HG02973 (cell line): ENCODE data around the gene BAHCC1.

Source experiments
- ATAC-seq: cut with Tn5 transposase; IDR thresholded peaks from one replicate; pipeline ENCODE4 v1.9.1; 2021; ENCODE audit warnings: moderate library complexity; ENCODE audit not compliant: unreplicated experiment

Gene BAHCC1

DNA sequence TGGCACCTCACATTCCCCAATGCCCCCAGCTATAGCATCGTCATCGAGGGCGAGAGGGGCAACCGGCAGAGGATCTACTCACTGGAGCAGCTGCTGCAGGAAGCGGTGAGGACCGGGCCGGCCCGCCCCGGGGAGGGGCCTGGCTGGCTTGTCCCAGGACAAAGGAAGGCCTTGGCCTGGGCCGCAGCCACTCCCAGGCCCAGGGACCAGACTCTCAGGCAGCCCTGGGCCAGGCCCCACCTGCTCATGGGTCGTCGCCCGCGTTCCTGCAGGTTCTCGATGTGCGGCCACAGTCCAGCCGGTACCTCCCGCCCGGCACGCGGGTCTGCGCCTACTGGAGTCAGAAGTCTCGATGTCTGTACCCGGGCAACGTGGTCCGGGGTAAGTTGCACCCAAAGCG lies 64.0 kb downstream of the BAHCC1 start:
- no peak for ATAC-seq

DNA sequence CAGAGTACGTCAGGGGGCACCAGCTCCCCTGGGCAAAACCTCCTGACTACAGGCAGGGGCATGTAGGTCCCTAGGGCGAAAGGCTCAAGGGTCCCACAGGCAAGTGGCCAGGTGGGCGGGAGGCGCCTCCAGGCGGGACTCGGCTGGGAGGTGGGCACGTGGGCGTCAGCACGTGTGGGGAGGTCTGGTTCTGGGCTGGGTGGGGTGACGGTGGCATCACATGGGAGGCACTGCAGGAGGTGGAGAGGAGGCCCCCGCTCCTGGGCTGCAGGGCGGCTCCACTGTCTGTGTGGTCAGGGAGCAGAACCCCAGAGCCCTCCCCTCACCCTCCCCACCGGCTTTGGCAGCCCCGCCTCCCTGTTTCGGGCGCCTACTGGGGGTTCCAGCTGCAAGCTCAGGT lies 64.6 kb downstream of the BAHCC1 start:
- no peak for ATAC-seq

DNA sequence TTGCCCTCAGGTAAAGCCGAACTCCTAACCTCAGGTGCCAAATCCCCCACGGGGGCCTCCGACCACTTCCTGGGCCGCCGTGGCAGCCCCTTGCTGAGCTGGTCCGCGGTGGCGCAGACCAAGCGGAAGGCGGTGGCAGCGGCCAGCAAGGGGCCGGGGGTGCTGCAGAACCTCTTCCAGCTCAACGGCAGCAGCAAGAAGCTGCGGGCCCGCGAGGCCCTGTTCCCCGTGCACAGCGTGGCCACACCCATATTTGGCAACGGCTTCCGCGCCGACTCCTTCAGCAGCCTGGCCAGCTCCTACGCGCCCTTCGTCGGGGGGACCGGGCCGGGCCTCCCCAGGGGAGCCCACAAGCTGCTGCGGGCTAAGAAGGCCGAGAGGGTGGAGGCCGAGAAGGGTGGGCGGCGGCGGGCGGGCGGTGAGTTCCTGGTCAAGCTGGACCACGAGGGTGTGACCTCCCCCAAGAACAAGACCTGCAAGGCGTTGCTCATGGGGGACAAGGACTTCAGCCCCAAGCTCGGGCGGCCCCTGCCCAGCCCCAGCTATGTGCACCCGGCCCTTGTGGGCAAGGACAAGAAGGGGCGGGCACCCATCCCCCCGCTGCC lies 65.7 kb downstream of the BAHCC1 start:
- no peak for ATAC-seq

DNA sequence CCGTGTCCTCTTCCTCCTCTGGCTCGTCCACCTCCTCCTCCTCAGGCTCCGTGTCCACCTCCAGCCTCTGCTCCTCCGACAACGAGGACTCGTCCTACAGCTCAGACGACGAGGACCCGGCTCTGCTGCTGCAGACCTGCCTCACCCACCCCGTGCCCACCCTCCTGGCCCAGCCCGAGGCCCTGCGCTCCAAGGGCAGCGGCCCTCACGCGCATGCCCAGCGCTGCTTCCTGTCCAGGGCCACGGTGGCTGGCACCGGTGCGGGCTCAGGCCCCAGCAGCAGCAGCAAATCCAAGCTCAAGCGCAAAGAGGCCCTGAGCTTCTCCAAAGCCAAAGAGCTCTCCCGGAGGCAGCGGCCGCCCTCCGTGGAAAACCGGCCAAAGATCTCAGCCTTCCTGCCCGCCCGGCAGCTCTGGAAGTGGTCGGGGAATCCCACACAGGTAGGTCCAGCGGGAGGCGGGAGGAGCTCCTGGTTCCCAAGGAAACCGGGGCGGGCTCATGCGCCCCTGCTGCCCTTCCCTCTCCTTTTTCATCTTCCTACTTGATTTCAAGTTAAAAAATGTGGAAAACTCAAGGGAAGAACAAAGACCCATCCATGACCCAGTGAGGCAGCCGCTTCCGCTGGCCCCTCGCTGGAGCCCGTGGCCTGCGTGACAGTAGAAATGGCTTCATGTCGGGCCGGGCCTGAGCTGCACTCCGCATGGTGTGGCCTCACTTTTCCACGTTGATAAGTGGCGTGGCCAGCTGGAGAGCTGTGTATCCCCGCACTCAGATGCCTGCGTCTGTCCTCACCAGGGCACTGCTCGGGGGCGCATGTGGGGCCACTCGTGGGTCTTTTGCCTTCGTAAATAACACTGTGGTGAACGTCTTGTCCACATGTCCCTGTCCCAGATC lies 66.6 kb downstream of the BAHCC1 start:
- ATAC-seq, result no peak

DNA sequence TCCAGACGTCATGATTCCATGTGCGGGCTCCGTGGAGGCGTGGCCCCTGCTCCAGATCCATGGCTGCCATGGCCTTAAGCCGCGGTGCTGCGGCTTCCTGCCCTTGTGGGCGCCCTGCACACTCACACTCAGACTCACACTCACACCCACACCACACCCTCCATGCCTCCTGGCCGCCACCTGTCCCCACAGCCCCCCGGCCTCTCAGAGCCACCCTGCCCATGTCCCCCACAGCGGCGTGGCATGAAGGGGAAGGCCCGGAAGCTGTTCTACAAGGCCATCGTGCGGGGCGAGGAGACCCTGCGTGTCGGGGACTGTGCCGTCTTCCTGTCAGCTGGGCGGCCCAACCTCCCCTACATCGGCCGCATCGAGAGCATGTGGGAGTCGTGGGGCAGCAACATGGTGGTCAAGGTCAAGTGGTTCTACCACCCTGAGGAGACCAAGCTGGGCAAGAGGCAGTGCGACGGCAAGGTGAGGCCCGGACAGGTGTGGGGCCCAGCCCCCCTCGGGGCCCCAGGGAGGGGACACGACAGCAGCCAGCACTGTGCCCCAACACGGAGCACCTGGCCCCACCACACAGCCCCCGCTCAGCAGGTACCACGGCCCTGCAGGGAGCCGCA lies 67.4 kb downstream of the BAHCC1 start:
- ATAC-seq, result no peak

DNA sequence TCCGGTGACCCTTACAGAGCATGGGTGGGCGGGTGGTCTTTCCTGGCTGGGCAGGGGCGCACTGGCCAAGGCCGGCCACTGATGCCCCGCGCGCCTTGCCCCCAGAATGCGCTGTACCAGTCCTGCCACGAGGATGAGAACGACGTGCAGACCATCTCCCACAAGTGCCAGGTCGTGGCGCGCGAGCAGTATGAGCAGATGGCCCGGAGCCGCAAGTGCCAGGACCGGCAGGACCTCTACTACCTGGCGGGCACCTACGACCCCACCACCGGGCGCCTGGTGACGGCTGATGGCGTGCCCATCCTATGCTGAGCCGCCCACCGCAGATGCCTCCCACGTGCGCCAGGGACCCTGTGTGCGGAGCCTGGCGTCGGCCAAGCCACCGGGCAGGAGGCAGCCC lies 68.2 kb downstream of the BAHCC1 start:
- ATAC-seq, result no peak

DNA sequence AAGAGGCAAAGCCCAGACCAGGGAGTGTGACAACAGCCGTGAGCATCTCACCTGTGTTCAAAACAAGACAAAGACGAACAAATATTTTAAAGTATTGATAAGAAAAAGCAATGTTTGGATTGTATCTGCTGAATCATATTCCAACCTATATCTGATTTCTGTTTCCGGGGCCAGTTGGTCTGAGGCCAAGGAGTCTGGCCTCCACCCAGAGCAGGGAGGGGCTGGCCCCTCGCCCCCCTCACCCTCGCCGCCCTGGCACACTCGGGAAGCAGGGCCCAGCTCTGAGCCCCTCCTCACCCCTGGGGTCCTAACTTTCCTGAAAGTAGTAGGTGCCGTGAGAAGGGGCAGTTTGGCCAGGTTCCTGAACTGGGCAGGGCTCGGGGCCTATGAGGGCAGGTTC lies 69.3 kb downstream of the BAHCC1 start:
- ATAC-seq, result no peak

DNA sequence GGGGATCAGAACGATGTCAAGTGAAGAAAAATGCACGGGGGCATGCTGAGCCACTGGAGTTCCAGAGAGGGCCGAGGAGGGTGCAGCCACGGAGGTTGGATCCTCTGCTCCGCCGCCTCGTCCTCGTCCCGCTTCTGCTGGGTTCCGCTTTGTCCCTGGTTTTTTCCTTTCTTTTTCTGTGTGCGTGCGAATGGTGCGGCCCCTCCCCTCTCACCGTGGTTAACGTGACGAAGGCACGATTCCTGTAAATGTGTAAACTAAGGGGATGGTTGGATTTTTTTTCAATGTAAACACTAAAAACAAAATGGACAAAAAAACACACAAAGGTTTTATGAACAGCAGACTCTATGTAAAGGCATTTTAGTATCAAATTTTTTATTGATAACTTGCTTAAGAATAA lies 70.7 kb downstream of the BAHCC1 start:
- ATAC-seq, result no peak

DNA sequence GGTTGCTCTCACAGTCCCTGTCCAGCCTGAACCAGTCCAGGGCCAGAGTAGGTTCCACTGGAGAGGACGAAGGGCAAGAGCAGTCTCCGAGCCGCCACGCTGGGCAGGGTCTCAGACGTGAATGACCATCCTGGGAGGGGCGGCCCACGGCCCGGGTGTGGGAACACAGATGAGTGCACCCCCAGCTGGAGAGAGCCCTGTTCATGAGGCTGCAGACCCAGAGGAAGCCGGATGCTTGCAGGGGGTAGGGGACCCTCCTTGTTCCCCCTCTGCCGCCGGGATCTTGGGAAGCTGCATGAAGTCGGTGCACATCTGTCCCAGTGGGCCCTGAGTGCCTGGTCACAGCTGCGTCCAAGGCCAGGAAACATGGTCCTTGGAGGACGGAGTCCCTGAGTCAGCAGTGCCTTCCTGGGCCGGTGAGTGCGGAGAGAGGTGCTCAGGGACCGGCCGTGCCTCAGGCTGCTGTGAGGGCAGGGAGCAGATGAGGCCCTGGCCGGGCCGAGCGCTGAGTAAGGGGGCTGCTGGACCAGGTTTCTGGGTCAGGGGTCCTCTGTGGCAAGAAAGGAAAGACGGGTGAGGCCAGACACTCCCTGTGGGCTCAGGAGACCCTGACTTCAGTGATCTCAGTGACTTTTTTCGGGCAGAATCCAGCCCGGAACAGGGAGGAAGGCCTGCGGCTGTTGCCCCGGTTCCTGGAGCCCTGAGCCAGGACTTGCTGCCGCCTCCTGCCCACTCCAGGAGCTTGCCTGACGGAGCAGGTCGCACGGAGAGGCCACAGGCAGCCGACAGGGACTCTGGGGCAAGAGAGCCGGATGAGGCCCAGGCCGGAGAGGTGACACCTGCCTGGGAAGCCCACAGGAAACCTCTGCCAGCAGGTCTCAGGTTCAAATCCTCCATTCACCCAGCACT lies 71.6 kb downstream of the BAHCC1 start:
- ATAC-seq, result no peak

DNA sequence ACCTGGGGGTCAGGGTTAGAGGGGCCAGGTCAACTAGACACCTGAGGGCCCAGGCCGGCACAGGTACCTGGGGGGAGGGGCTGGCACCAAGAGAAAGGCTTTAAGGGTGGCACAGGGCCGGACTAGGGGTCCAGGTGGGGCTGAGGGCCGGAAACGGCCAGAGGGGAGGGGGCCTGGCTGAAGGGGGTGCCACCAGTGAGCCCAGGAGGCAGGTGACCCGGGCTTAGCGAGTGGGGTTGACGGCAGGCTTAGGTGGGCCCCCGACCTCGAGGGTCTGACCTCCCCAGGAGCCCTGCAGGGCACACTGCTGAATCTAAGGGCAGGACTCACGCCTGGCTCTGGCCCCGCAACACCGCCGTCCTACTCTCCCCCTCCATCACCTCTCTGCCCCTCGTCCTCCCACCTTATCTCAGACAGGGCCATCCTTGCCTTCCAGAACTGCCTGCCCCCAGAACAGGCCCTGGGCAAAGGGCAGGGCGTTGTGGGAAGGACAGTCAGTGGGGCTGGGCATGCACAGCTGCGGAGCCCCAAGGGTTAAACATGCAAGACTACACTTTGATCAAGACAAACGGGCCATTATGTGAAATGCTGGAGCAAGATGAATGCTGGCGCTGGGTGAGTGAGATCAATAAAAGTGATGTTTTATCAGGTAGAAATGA lies 73.0 kb downstream of the BAHCC1 start:
- ATAC-seq, result no peak

DNA sequence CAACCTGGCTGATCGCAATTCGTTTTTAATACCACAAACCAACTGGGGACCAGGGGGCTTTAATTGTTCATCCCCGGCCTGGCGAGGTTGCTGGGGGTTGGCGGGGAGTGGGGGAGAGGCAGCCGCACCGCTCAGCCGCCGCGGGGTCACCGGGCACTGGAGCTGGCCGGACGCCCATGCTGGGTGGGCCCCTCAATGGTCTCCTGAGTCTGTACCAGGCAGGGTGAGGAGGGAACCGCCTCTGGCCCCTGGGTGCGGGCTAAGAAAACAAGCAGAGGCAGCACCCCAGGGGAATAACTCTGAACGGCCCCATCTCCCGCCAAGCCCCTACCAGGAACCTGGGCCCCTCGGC lies 73.5 kb downstream of the BAHCC1 start:
- ATAC-seq, result no peak

DNA sequence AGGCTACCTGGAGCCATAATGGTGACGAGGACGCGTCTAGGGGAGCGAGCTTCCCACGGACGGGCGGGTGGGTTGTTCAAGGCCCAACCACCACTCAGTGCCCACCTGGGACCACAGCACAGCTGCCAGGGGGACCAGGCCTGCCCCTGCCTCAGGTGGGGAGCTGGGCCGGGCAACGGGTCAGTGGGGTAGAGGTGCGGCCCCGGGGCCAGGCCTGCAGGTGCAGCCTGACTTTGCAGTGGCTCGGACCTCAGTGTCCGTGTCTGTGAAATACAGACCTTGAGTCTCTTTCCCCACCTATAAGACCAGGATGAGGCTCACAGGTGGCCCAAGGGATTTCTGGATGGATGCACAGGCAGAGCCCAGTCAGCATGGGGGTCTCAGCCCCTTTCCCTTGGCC lies 74.0 kb downstream of the BAHCC1 start:
- ATAC-seq, result no peak

DNA sequence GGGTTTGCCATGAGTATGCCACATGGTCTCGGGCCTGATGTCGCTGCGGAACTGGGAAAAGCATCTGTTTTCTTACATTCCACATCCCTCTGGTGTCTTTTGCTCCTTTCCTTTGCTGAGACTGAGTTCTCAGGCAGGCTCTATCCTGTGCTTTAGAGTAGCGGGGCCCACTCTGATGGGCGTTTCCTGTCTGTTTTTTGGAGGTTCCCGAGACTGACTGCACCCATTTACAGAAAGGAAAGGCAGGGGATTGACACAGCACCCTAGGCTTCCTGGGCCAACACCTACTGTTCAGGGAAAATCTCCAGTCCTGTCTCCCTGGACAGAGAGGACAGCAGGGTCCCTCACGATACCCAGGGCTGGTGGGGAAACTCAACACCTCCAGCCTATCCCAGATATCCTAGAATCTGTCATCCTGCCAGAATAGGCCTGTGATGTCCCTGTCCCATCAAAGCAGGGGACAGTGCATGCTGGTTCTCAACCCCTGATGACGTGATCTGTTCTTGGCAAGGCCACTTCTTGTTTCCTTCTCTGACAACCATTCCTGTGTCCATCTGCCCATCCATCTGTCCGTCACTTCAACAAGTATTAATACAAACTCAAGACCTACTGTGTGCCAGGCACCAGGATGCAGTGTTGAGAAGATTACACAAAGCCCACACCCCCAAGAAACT lies 75.2 kb downstream of the BAHCC1 start:
- ATAC-seq, result no peak

DNA sequence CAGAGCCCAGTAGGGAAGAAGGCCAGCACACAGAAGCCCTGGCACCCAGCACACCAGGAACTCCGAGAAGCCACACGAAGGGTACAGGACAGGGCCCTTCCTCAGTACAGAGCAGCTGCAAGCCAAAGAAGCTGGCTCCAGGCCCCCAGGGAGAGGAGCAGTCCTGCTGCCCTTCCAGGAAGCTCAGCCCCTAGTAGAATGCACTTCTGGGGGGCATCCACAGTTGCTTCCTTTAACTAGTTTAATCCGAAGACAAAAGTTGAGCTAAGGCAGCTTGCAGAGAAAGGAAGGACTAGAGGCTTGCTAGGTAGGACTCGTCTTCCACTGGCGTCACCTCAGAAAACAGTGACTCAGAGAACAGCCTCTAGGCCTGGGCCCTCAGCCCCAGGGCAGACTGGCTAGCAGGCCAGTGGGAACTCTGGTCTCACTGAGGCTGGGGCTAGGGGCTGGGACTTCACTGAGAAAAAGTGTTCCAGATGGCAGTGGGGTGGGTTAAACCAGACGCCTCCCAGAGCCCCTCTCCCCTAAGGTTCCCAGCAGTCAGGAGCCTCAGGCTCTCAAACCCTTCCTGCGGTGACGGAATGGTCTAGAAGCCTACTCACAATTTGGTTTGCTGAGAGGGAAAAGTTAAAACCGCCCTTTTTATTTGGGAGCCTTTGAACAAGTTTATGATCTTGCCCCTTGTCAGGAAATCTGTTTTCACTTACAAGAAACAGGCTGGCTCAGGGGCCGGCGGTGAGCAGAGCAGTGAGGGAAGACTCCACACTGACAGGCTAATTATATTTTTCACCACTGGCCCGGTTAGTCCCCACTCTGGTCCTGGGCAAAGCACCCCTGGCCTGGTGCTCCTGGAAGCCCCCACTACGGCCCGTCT lies 75.9 kb downstream of the BAHCC1 start:
- no peak for ATAC-seq

DNA sequence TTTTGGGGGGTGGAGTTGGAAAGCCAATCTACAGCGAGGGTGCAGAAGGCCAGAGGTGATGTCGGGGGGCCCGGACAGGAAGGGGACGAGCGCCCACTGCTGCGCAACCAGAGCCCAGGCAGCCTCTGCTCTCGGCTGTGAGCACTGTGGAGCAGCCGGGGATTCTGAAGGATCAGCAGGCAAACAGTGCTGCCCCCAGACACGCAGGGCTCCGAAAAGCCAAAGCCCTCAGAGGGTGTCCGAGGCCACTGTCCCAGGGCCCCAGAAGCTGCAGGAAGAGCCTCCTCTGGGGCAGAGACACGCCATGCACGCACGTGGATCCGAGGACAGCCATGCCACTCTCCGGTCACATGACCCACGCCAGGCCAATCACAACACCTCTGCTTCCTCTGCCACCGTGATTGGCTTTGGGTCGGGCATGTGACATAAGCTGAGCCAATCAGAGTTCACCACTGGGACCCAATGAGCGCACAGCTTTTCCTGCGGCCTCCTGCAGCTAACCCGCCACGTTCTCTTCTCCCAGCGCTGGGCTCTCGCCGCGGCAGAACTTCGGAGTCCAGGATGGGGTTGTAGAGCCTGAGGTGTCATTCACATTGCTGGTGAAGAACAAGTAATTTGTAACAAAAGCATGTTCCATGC lies 76.7 kb downstream of the BAHCC1 start:
- ATAC-seq, result no peak

DNA sequence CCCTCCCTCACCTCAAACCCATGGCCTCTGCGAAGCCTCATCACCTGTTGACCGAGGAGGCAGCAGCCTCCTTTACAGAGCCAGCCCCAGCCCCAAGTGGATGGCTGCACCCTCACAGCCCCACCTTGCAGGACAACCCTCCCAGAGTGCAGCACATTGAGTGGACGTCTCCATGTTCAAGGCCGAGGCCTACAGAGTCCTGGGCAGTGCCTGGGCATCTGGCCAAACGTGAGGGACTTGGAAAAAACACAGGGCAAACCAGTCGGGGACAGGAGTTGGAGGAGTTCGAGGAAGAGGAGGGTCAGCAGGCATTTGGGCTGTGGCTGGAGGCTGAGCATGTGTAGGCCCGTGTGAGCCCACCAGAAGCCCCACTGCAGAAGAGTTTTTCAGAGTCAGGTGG lies 77.8 kb downstream of the BAHCC1 start:
- ATAC-seq, result no peak

DNA sequence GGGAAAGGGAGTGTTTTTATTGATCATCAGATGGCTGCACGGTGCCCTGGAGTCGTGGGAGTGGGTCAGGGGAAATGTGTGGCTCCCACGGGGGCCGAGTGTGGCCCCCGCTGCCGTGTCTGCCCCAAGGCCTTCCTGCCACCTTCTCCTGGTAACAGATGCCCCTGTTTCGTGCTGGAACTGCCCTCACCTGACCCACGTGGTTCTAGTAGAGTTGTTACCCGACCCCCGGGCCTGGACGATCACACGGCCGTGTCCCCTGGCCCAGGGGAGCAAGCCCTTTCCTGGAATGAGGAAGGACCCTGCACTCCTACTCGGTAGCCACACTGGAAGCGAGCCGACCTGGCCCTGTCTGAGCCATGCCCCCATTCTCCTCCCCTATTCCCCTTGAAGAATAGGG lies 79.7 kb downstream of the BAHCC1 start:
- ATAC-seq, result no peak

DNA sequence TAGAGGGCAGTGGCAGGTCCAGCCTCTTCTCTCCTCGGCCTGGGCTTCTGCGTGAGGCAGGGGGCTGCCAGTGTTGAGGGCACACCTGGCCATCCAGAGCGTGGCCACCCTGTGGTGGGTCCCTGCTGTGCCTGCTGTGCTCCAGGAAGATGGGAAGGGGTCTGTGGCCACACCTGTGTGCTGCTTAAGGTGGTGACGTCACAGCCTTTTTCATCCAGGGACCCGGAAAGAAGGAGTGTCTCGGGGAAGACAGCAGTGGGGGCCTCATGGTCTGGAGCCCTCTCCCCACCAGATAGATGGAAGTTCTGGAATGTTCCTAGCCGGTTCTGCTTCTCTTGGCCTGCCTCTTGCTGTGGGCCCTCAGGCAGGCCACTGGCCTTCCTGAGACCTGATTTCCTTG lies 80.8 kb downstream of the BAHCC1 start:
- ATAC-seq, result no peak

DNA sequence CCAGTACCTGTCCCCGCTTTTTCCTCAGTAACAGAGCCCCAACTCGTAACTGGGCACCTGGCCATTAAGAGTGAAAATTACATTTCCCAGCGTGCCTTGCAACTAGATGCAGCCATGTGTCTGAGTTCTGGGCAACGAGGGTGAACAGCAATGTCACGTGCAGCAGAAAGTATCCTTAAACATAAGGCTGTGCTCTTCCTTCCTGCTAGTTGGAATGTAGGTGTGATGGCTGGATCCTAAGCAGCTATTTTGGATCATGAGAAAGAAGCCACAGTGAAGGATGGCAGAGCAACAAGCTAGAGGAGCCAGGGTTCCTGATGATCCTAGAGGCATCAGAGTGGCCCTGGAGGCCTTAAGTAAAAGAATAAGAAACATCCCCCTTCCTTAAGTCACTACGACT lies 81.4 kb downstream of the BAHCC1 start:
- no peak for ATAC-seq
